ENCODE data around the gene SIK3.

The SIK3 gene

GRCh38 chr11:116901964-116902688, 196.1 kb downstream of the SIK3 start:
- DNase-seq (ENCODE audit: low read depth in 2 of 2, low spot score in 1 of 2): no peak

- no peak for DNase-seq (ENCODE audit: low read depth in 2 of 2, low spot score in 1 of 2)
Measured at GRCh38 chr11:116901211-116901610, 197.0 kb downstream of the SIK3 start.

DNA sequence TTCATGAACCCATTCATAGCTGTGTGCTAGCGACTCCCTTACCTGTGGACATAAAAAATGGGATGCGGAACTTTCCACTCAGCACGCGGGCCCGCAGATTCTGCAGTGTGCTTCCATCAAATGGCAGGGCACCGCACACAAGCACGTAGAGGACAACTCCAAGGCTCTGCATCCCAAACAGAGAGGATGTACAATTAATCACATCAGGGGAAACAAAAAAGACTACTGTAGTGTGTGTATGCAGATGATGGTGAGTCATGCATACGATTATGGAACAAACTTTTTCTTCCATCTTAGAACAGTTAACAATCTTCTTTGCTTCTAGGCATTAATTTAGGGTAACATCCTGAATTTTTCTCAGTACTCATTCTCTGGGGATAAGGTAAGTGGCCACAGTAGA, 202.0 kb downstream of the SIK3 start:
- no peak for DNase-seq (ENCODE audit: low read depth in 2 of 2, low spot score in 1 of 2)

GRCh38 chr11:116895048-116895757, 203.0 kb downstream of the SIK3 start:
- DNase-seq (ENCODE audit: low read depth in 2 of 2, low spot score in 1 of 2): no peak

DNA sequence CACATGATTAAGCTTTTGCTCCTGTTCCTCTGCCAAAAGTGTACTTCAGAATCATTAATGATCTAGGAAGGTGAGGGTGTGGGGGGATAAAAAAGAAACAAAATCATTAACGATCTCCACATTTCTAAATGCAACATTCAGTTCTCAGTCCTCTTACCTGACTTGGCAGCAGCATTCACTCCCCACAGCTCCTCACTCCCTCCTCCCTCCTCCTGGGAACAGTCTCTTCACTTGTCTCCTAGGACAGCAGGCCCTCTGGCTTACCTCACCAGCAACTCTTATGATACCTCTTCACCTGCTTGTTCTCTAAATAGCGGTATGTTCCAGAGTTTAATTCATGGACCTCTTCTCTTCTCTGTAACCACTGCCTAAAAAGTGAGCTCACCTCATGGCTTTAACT, 204.3 kb downstream of the SIK3 start:
- DNase-seq (ENCODE audit: low read depth in 2 of 2, low spot score in 1 of 2): no peak

- no peak for DNase-seq (ENCODE audit: low read depth in 2 of 2, low spot score in 1 of 2)
Measured at GRCh38 chr11:116893437-116893836, 204.8 kb downstream of the SIK3 start.

GRCh38 chr11:116892374-116892773, 205.9 kb downstream of the SIK3 start:
- no peak for DNase-seq (ENCODE audit: low read depth in 2 of 2, low spot score in 1 of 2)

GRCh38 chr11:116891746-116892145, 206.5 kb downstream of the SIK3 start:
- DNase-seq (ENCODE audit: low read depth in 2 of 2, low spot score in 1 of 2): no peak

GRCh38 chr11:116890607-116891006, 207.6 kb downstream of the SIK3 start:
- DNase-seq (ENCODE audit: low read depth in 2 of 2, low spot score in 1 of 2): no peak

- DNase-seq (ENCODE audit: low read depth in 2 of 2, low spot score in 1 of 2): no peak
Measured at GRCh38 chr11:116890193-116890592, 208.0 kb downstream of the SIK3 start.

DNA sequence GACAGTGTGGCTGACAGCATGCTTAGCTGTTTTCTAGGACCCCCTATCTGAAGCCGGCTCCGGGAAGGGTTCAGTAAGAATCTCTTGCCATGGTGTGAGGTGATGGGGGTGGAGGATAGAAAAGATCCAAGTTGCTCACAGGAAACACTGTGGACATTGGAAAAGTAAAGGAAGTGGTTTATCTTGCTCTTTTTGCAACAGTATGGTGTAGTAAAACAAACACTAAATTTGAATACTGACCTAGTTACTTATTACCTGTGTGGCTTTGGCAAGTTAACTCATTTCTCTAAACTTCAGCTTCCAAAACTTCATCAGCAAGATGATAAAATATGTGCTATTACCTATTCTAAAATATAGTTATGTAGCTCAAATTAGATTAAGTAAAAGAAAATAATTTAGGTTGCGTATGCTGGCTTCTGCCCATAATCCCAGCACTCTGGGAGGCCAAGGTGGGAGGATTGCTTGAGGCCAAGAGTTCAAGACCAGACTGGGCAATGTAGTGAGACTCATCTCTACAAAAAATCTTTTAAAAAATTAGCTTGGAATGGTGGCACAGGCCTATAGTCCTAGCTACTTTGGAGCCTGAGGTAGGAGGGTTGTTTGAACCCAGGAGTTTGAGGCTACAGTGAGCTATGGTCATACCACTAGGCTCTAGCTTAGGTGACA, 209.2 kb downstream of the SIK3 start:
- DNase-seq (ENCODE audit: low read depth in 2 of 2, low spot score in 1 of 2): no peak

DNA sequence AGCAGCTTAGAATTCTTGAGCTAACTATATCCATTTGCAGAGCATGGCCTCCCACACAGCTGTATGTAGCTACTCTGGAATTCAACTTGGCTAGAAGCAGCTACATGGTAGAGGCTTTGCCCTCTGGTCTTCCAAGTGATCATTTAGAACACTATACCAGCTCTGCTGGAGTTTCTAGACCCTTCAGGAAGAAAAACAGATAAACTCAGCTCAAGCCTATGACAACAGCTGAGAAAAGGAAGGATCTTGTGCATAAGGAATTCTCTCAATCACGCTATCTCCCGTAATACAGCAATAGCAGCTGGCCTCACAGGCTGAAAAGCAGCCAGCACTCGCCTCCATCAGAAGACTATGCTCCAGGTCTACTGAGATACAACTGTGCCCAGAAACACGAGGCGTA, 210.2 kb downstream of the SIK3 start:
- no peak for DNase-seq (ENCODE audit: low read depth in 2 of 2, low spot score in 1 of 2)

- DNase-seq (ENCODE audit: low read depth in 2 of 2, low spot score in 1 of 2): no peak
Measured at GRCh38 chr11:116885951-116886655, 212.1 kb downstream of the SIK3 start.

GRCh38 chr11:116882386-116882785, 215.8 kb downstream of the SIK3 start:
- DNase-seq (ENCODE audit: low read depth in 2 of 2, low spot score in 1 of 2): no peak

DNA sequence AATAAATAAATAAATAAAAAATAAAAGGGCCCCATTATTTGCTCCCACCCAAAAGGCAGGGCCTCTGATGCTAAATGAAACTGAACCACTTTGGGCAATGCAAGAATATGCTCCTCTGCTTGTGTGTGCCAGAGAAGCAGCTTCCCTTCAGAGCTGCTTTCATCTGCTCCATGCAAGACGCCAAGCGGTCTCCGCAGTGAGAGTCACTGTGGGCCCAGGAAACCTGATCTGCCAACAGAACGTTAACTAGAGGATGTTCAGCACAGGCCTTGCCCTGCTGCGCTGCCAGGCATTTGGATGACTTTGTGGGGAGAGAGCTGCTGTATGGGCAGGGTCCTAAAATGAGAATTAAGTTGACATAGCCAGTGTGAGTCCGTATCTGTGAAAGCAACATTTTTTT, 217.1 kb downstream of the SIK3 start:
- no peak for DNase-seq (ENCODE audit: low read depth in 2 of 2, low spot score in 1 of 2)

DNA sequence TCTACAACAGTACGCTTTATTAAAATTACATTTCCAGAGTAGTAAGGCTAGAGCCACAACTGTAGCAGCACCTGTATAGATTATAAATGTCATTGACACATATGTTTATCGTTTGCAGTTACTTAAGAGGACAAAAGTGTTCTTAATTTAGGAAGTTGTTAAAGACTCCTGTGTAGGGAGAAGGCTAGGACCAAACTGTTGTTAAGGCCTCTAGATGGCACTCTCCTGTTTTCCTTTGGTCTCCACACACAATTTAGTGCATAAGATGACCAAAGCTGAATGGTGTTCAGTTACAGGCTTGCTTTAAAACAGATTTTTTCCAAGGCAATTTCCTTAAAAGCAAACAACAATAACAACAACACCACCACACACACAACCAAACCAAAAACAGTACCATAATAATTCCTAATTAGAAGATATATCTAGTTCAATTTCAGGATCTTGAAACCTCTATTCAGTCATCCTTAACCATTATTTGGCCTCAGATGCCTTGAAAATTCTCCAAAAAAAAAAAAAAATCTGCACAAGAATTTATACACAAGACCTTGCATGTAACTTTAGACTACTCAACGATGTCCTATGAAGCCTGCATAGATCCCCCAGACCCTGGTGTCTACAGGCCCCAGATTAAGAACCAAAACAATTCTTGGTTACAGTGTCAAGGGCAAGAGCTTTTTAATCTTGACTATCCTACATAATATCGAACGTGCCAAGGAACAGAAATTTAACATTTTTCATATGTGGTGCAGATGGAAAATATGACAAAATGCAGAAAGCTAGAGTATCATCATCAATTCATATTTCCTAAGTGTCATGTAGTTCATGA, 218.2 kb downstream of the SIK3 start:
- no peak for DNase-seq (ENCODE audit: low read depth in 2 of 2, low spot score in 1 of 2)

DNA sequence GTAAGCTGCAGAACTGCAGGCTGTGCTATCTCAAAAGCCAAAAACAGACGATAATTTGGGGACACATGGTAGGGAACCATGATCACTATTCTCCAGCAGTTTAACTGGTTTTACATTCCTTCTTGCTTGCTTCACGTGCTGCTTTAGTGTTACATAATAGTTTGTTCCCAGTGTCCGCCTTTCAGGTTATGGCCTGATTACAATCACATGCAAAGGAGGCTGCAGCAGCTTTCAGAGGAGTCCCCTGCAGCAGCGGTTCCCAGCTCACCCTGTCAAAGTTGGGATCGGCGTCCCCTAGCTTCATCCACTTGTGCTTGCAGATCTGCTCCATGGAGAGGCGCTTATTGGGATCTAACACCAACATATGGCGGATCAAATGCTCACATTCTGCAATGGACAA, 221.6 kb downstream of the SIK3 start:
- no peak for DNase-seq (ENCODE audit: low read depth in 2 of 2, low spot score in 1 of 2)

DNA sequence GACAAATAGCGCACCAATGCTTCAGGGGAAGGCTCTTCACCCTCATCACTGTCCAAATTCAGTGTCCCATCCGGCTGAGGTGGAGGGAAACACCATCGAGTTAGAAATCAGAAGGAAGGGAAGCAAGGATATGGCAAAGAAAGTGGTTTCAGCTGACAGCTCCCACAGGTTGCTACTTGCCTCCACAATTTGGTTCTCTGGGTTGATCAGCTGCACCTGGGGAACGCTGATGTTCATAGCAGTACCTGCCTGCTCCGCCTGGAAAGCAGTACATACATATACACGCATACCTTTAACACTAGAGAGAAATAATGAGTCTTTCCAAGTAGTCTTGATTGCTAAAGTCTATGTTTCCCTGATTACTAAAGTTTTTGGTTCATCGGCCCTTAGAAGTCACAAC, 223.0 kb downstream of the SIK3 start:
- DNase-seq (ENCODE audit: low read depth in 2 of 2, low spot score in 1 of 2): no peak

- DNase-seq (ENCODE audit: low read depth in 2 of 2, low spot score in 1 of 2): no peak
Measured at GRCh38 chr11:116874251-116874650, 224.0 kb downstream of the SIK3 start.

DNA sequence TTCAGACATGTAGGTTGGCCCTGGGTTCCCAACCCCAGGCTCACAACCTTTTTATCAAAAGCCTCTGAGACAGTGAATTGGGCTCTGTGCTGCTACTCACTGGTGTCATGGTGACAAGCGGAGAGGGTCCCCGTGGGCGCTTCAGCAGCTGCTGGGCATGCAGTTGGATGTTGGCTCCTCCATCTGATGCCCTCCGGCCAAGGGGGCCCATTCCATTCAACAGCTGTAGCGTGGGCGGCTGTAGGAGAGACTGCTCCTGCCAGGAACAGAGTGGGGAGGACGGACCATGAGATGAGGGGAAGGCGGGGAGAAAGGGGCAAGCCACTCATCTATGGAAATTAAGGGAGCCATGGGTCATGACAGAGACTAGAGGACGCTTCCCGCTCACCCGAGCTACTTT, 224.8 kb downstream of the SIK3 start:
- no peak for DNase-seq (ENCODE audit: low read depth in 2 of 2, low spot score in 1 of 2)

GRCh38 chr11:116871248-116871647, 227.0 kb downstream of the SIK3 start:
- DNase-seq (ENCODE audit: low read depth in 2 of 2, low spot score in 1 of 2): no peak
